MM.1S (cell line): ENCODE measurements around the gene OAS2.

Experiments
- DNase-seq: peaks from one replicate; pipeline ENCODE4 v3.0.0-alpha.2; 2015
- H2AFZ ChIP-seq: fragments of 300-600 bp; sonication (generic); 2 replicates; pipeline ENCODE4 v1.6.0; 2016; ENCODE audit warnings: antibody characterized with exemption, low read length
- H3F3A ChIP-seq: fragments of 300-600 bp; sonication (generic); 2 replicates; pipeline ENCODE4 v1.6.1; 2016; ENCODE audit warnings: mild to moderate bottlenecking, antibody characterized with exemption, low read length, moderate library complexity, mixed read lengths; ENCODE audit not compliant: insufficient read depth
- H3K27ac ChIP-seq: fragments of 300-600 bp; sonication (generic); 2 replicates; pipeline ENCODE4 v1.5.1; 2016; ENCODE audit warnings: mild to moderate bottlenecking, low read length
- H3K27me3 ChIP-seq: fragments of 300-600 bp; sonication (generic); replicated peaks from 2 replicates; pipeline ENCODE4 v1.6.0; 2016; ENCODE audit warnings: low read length; ENCODE audit not compliant: insufficient read depth
- H3K36me3 ChIP-seq: fragments of 300-600 bp; sonication (generic); replicated peaks from 2 replicates; pipeline ENCODE4 v1.6.1; 2016; ENCODE audit warnings: mild to moderate bottlenecking, low read length, mixed read lengths; ENCODE audit not compliant: insufficient read depth
- H3K4me1 ChIP-seq: fragments of 300-600 bp; sonication (generic); 2 replicates; pipeline ENCODE4 v1.6.1; 2016; ENCODE audit warnings: low read length, mixed read lengths
- H3K4me2 ChIP-seq: fragments of 300-600 bp; sonication (generic); 2 replicates; pipeline ENCODE4 v1.6.0; 2016; ENCODE audit warnings: low read depth, low read length
- H3K4me3 ChIP-seq: fragments of 300-600 bp; sonication (generic); 2 replicates; pipeline ENCODE4 v1.5.1; 2016; ENCODE audit warnings: low read length, mixed read lengths
- H3K79me2 ChIP-seq: fragments of 300-600 bp; sonication (generic); 2 replicates; pipeline ENCODE4 v1.6.1; 2016; ENCODE audit warnings: mixed run types, low read length, mixed read lengths
- H3K9ac ChIP-seq: fragments of 300-600 bp; sonication (generic); 2 replicates; pipeline ENCODE4 v1.6.1; 2016; ENCODE audit warnings: low read length, mixed read lengths
- H3K9me2 ChIP-seq: fragments of 300-600 bp; sonication (generic); replicated peaks from 2 replicates; pipeline ENCODE4 v1.6.1; 2016; ENCODE audit warnings: mild to moderate bottlenecking, low read length, mixed read lengths; ENCODE audit not compliant: insufficient read depth
- H3K9me3 ChIP-seq: fragments of 300-600 bp; sonication (generic); replicated peaks from 2 replicates; pipeline ENCODE4 v1.6.1; 2016; ENCODE audit warnings: mild to moderate bottlenecking, low read length, mixed read lengths; ENCODE audit not compliant: insufficient read depth
- H4K20me1 ChIP-seq: fragments of 300-600 bp; sonication (generic); 2 replicates; pipeline ENCODE4 v1.6.1; 2016; ENCODE audit warnings: mild to moderate bottlenecking, low read length, moderate library complexity, mixed read lengths; ENCODE audit not compliant: insufficient read depth
- EZH2 ChIP-seq: fragments of 300-600 bp; sonication (generic); optimal IDR thresholded peaks from 2 replicates; pipeline ENCODE3; 2017; ENCODE audit warnings: low read depth, mild to moderate bottlenecking, antibody characterized with exemption, low read length, mixed read lengths
- EZH2phosphoT487 ChIP-seq: fragments of 300-600 bp; sonication (generic); IDR thresholded peaks from 2 replicates; pipeline ENCODE4 v1.6.1; 2018; ENCODE audit warnings: antibody characterized with exemption, low read length
- TF ChIP-seq, protein P1 (sequence below): fragments of 300-600 bp; sonication (generic); IDR thresholded peaks from 2 replicates; pipeline ENCODE4 v1.5.1; 2016; ENCODE audit warnings: antibody characterized with exemption, low read length, mixed read lengths

Gene OAS2

DNA sequence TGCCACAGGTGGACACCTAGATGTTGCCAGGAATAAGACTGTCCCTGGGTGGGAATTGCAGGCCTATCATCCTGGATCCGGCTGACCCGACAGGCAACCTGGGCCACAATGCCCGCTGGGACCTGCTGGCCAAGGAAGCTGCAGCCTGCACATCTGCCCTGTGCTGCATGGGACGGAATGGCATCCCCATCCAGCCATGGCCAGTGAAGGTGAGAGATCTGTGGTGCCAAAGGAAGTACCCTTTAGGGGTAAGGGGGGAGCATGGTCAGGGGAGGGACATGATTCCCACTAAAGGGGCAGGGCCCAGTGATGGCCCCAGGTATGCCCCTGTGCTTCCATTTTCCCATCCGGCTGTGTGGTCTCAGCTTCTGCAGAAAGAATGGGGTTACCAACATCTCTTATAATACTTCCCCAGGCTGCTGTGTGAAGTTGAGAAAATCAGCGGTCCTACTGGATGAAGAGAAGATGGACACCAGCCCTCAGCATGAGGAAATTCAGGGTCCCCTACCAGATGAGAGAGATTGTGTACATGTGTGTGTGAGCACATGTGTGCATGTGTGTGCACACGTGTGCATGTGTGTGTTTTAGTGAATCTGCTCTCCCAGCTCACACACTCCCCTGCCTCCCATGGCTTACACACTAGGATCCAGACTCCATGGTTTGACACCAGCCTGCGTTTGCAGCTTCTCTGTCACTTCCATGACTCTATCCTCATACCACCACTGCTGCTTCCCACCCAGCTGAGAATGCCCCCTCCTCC is 8.6 kb upstream of the OAS2 start:
- Histone ChIP-seq H3K9me2 (no peaks in the 10 kb centered on the region), H3K36me3 (no peaks in the 10 kb centered on the region), H2AFZ (no peak overlapping the region), H3K4me1 (no peaks in the 10 kb centered on the region), H3K9me3 (no peaks in the 10 kb centered on the region), H3K4me3 (no peak overlapping the region), H3K79me2 (no peaks in the 10 kb centered on the region), H3K9ac (no peak overlapping the region), H3K27me3 (no peaks in the 10 kb centered on the region), H4K20me1 (no peaks in the 10 kb centered on the region), H3K4me2 (no peak overlapping the region), H3F3A (no peaks in the 10 kb centered on the region), H3K27ac (no peak overlapping the region)
- TF ChIP-seq EZH2 (no peak), EZH2phosphoT487 (no peak)
- TF ChIP-seq, protein P1, sequence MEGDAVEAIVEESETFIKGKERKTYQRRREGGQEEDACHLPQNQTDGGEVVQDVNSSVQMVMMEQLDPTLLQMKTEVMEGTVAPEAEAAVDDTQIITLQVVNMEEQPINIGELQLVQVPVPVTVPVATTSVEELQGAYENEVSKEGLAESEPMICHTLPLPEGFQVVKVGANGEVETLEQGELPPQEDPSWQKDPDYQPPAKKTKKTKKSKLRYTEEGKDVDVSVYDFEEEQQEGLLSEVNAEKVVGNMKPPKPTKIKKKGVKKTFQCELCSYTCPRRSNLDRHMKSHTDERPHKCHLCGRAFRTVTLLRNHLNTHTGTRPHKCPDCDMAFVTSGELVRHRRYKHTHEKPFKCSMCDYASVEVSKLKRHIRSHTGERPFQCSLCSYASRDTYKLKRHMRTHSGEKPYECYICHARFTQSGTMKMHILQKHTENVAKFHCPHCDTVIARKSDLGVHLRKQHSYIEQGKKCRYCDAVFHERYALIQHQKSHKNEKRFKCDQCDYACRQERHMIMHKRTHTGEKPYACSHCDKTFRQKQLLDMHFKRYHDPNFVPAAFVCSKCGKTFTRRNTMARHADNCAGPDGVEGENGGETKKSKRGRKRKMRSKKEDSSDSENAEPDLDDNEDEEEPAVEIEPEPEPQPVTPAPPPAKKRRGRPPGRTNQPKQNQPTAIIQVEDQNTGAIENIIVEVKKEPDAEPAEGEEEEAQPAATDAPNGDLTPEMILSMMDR: no peak
- no peak for DNase-seq

DNA sequence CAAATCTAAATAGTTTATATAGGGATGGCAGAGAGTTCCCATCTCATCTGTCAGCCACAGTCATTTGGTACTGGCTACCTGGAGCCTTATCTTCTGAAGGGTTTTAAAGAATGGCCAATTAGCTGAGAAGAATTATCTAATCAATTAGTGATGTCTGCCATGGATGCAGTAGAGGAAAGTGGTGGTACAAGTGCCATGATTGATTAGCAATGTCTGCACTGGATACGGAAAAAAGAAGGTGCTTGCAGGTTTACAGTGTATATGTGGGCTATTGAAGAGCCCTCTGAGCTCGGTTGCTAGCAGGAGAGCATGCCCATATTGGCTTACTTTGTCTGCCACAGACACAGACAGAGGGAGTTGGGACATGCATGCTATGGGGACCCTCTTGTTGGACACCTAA is 7.9 kb upstream of the OAS2 start:
- Histone ChIP-seq H3K27ac (no peak overlapping the region), H4K20me1 (no peaks in the 10 kb centered on the region)

DNA sequence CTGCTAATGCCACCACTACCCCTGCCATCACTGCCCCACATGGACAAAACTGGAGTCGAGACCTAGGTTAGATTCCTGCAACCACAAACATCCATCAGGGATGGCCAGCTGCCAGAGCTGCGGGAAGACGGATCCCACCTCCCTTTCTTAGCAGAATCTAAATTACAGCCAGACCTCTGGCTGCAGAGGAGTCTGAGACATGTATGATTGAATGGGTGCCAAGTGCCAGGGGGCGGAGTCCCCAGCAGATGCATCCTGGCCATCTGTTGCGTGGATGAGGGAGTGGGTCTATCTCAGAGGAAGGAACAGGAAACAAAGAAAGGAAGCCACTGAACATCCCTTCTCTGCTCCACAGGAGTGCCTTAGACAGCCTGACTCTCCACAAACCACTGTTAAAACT is 7.1 kb upstream of the OAS2 start:
- Histone ChIP-seq H3K4me3 (no peak overlapping the region), H3K27ac (no peak overlapping the region), H3K9ac (no peak overlapping the region), H3K36me3 (no peaks in the 10 kb centered on the region), H4K20me1 (no peaks in the 10 kb centered on the region), H3K27me3 (no peaks in the 10 kb centered on the region), H3K9me3 (no peaks in the 10 kb centered on the region), H3K79me2 (no peaks in the 10 kb centered on the region), H3K4me1 (no peaks in the 10 kb centered on the region), H3F3A (no peaks in the 10 kb centered on the region), H3K9me2 (no peaks in the 10 kb centered on the region), H3K4me2 (no peak overlapping the region), H2AFZ (no peak overlapping the region)
- TF ChIP-seq EZH2phosphoT487: no peak
- no peak for TF ChIP-seq EZH2
- TF ChIP-seq, protein P1: no peak
- DNase-seq: no peak

More for the DNA sequence above, 7.9 kb upstream of the OAS2 start:
- Histone ChIP-seq H3K27me3 (no peaks in the 10 kb centered on the region), H3K4me1 (no peaks in the 10 kb centered on the region), H3K4me3 (no peak overlapping the region), H3K9me3 (no peaks in the 10 kb centered on the region), H3K9me2 (no peaks in the 10 kb centered on the region), H2AFZ (no peak overlapping the region), H3K79me2 (no peaks in the 10 kb centered on the region), H3K4me2 (no peak overlapping the region), H3K36me3 (no peaks in the 10 kb centered on the region), H3K9ac (no peak overlapping the region), H3F3A (no peaks in the 10 kb centered on the region)
- TF ChIP-seq EZH2 (no peak), EZH2phosphoT487 (no peak)
- TF ChIP-seq, protein P1: no peak
- no peak for DNase-seq
